Testis (tissue), 2 donors: ENCODE data around the gene BMAL1.

ENCODE experiments used
- POLR2A ChIP-seq: fragments of 450-650 bp; IDR thresholded peaks from one replicate; pipeline ENCODE4 v1.6.1; 2017; ENCODE audit warnings: antibody characterized with exemption, mild to moderate bottlenecking, moderate library complexity
- TF ChIP-seq, protein P1 (sequence below), 3 experiments: fragments of 450-650 bp in 2 of 3; fragments of 200-600 bp in 1 of 3; sonication (generic) in 1 of 3; IDR thresholded peaks; one replicate each; pipeline ENCODE4 v1.5.1; 2016 to 2019; ENCODE audit warnings: antibody characterized with exemption in 3 of 3, mild to moderate bottlenecking in 2 of 3, moderate library complexity in 1 of 3

DNA sequence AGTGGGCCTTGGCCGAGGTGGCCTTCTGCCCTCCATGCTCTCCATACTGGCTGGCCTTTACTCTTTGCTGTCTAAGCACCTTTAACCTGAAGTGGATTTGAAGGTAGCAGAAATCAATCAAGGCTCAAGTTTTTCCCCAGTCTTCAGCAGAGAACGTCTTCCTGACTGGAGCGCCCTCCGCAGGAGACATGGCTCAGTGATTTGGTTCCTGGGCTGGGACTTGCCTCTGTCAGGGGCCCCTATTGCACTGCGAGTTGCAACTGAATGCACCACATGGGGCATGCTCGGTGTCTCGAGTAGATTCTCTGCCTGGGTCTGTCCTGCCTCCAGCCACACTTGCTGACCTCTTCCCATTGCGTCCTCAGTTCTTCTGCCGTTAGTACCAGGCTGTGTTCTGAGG is 79.6 kb downstream of the BMAL1 start:
- TF ChIP-seq, protein P1, sequence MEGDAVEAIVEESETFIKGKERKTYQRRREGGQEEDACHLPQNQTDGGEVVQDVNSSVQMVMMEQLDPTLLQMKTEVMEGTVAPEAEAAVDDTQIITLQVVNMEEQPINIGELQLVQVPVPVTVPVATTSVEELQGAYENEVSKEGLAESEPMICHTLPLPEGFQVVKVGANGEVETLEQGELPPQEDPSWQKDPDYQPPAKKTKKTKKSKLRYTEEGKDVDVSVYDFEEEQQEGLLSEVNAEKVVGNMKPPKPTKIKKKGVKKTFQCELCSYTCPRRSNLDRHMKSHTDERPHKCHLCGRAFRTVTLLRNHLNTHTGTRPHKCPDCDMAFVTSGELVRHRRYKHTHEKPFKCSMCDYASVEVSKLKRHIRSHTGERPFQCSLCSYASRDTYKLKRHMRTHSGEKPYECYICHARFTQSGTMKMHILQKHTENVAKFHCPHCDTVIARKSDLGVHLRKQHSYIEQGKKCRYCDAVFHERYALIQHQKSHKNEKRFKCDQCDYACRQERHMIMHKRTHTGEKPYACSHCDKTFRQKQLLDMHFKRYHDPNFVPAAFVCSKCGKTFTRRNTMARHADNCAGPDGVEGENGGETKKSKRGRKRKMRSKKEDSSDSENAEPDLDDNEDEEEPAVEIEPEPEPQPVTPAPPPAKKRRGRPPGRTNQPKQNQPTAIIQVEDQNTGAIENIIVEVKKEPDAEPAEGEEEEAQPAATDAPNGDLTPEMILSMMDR (IDR thresholded peaks at IDR 0.05) = no peak
- TF ChIP-seq POLR2A = no peak
